Fibroblast of skin of left biceps (primary cell): ENCODE measurements around the gene SHC2.

Experiments
- DNase-seq, 2 experiments: peaks; one replicate each; pipeline ENCODE4 v3.0.0-alpha.2; 2013; ENCODE audit warnings: low read depth in 2 of 2

SHC2 gene

DNA sequence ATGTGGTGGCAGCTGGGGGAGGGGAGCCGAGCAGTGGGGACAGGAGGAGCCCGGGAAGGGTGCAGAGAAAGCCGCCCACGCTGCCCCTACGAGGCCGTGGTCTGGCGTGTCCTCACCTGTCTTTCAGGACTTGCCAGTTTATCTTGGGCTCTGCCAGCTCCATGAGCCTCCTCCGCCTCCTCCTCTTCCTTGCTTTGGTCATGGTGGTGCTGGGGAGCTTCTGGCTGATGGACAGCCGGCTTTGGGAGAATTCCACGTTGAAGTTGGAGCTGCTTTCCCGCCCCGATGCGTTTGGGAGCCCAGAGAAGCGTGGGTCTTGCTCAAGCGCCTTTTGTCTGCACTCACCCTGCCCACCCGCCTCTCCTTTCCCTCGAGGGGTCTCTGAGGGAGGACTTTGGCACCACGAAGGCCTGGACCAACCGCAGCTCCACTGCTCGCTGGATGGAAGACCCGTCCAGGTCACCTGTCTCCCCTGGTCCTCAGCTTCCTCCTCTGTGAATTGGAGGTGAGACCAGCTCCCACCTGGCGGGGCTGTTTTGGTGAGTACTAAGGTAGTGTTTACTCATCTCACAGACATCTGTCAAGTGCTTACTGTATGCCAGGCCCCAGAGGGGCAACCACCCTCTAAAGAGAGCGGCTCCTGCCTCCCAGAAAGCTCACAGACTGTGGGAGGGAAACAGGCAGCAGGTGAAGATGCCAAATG lies 86.5 kb downstream of the SHC2 start:
- DNase-seq = no peak

DNA sequence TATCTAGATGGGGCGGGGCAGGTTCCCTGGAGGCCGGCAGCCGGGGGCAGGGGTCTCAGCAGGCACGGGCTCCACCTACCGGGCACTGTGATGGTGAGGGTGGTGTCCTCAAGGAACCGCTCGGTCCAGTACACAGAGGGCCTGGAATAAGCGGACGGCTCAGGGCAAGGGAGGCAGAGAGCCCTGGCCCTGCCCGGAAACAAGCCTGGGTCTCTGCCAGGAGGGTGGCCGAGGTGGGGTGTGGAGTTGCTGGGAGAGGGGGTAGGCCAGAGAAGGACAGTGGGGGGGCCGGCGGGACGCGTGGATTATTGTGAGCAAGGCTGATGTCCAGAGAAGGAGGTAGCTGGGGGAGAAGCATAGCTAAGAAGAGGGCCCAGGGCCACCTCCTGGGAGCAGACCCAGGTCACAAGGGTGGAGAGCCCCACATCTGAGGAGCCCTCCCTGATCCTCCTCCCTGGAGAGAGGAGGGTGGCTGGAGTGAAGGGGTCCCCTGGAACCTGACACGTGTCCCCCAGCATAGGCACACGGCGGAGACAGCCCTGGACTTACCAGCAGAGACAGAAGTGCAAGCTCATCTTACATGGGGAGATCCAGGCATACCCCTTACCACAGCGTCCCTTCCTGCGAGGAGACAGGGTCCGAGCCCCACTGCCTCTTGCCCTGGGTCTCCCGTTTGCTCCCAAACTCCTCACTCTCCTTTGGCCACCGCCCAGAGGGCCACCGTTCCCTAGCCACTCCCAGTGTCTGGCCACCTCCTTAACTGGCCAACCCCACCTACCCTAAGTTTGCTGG lies 87.2 kb downstream of the SHC2 start:
- DNase-seq = no peak

DNA sequence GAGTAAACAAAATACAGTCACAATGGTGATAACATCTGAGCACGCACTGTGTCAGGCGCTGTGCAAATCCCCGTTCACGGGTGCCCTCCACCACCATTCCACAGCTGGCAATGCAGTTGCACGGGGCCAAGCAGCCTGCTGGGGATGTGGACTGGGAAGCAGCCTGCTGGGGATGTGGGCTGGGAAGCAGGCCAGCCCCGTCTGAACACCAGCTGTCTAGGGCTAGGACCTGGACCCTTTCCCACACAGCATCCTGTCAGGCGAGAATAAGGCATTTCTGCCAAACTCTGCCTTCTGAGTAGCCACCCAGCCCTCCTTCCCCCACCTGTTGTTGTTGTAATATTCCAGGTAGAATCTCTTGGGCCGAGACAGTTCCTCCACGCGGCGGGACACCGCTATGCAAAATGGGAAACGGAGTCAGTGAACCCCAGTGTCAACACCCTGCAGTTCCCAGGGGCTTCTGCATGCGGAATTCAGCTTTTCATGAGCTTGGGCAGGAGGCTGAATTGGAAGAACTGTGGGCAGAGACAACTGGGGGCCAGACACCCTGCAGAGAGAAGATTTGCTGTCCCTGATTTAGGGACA lies 88.4 kb downstream of the SHC2 start:
- DNase-seq = peak; percentile 24 to 28

DNA sequence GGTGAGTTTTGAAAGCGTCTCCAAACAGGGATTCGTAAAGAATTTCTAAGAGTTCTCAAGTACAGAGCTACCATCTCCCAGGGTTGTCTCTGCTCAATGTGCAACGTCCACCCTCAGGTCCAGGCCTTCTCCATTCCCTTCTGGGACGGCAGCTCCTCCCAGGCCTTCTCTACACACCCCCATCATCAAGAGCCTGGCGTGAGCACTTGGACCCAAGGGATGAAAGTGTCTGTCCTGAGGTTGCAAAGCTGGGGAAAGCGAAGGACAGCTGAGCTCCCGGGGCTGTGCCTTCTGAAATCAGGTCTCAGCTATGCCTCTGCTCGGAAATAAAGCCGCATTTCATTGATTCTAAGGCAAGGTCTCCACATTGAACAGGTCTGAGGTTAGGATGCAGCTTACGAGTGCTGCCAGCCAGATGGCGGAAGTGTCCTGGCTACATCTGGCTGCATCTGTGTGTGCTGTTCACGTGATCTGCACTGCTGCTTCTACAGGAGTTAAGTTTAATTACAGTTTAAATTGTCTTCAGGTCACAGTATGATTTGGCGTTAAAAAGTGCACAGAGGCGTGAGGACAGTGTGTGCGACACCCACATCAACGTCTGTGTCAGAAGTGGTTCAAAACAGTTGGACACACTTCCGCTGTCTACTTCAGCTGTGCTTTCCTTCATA lies 89.2 kb downstream of the SHC2 start:
- DNase-seq = no peak

DNA sequence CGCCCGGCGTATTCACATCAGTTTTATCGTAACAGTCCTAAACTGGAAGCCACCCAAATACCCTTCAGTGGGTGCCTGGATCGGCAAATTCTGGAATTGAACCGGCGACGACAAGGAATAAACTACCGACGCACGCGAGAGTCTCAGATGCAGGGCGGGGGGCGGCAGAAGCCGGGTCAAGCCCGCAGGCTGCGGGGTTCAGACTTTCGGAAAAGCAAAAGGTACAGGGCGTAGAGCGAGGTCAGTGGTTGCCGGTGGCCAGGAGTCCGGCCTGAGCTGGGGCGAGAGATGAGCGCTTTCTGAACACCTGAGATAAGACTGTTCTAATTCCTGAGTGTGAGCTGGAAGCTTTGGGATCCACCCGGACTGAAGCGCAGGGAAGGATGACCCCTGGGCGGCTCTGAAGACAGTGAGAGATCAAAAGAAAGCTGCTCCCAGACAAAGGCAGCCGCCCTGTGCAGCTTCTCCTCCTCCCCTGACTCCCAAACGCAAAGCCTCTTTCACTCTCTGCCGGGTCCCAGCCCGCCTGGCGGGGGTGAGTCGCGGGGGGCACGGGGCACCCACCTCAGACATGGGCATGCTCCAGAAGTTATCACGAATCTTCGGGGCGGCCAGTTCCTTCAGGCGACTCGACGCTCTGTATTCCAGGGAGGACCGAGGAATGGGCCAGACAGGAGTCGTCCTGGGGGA lies 90.0 kb downstream of the SHC2 start:
- no peak for DNase-seq

DNA sequence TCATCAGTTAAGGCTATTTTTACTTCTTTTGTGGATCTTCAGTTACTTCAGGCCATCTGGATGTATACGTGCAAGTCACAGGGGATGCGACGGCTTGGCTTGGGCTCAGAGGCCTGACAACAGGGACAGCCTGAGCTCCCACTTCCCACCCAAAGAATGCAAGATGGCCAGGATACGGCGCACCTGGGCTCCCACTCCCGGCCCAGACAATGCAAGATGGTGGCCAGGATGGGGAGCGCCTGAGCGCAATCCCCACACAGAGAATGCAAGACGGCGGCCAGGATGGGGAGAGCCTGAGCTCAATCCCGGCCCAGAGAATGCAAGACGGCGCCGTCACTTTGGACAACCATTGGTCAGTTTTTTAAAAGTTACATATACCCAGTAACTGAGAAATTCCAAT lies 91.0 kb downstream of the SHC2 start:
- no peak for DNase-seq

DNA sequence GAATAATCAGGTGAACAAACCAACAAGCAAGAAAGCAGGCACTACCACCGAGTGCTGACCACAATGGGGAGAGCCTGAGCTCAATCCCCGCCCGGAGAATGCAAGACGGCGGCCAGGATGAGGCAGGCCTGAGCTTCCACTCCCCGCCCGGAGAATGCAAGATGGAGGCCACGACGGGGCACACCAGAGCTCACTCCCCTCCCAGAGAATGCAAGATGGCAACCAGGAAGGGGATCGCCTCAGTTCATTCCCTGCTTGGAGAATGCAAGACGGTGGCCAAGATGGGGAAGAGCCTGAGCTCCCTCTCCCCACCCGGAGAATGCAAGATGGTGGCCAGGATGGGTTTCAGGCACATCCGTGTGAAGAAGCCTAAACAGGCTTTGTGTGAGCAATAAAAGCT lies 91.6 kb downstream of the SHC2 start:
- no peak for DNase-seq

DNA sequence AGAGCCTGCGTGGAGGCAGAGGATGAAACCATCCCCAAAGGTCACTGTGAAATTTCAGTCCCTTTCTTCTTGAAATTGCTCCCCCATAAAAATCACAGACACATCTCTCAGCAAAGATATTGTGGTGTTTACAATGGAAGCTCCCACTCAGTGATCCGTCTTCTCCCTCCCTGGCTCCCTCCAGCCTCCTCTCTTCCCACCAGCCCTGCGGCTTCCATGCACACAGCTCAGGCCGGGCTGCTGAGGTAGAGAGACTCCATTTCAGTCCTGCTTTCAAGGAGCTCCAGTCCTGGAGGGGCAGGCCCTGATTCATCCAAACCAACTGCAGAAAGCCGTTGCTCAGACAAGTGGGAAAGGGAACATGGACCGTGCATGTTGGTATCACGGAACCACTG lies 92.2 kb downstream of the SHC2 start:
- no peak for DNase-seq

DNA sequence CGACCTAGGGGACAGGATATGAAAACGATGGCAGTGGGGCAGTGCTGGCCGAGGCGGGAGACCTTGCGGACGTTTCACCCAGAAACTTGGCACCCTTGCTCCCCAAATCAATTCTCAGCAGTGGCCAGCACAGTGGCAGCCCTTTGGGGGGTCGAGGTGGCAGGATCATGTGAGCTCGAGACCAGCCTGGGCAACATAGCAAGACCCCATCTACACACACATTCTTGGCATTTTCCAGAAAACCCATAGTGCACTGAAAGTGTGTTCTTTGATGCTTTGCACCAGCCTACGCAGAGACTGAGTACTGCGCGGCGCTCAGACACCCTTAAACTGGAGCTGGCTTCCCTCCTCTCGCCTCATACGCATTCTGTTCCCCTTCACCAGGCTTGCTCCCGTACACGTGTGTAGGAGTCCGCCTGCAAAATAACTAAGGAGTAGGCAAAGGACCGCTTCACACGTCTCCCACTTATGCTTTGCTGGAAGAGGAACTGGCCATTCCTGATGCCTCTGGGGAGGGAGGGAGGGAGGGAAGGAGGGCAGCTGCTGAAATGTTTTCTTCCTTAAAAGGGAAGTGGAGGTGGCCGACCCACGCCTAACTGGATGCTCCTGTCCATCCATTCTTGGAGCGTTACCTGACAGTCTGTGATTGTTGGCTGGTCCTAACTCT lies 92.7 kb downstream of the SHC2 start:
- DNase-seq = no peak

DNA sequence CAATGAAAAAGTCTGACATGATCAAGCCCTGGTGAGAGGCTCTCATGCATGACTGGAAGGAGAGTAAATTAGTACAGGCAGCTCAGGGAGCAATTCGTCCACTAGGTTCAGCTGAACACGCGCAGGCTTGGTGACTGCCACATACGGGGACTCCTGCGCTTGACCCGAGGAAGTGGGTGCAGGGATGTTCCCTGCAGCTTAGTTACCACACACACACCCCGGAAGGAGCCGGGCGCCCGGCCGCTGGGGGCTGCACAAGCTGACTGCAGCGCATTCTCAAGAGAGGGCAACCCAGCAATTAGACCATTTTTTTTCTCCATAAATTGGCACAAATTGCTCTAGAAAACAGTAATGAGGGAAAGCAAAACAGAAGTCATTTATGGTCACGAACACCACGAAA lies 93.3 kb downstream of the SHC2 start:
- DNase-seq = no peak

DNA sequence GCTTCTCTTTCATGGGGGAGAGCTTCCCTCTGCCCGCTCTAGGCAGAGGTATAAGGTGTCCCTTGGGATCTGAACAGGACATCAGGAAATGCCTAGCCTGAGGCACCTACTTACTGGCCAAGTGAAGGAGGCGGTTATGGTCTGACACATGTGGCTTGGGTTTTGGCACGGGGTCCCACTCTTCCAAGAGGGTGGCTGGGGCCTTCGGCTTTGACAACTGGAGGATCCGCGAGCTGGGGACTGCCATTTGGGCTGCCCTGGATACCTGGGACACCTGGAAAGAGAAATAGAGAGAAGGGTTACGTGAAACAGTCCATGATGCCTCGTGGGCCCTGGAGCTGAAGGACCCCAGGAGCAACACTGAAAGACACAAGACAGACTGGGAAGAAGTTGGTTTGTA lies 93.9 kb downstream of the SHC2 start:
- no peak for DNase-seq
